Cardiac muscle cell (in vitro differentiated cells and primary cell): ENCODE results near the gene LARGE1. TPM values are rescaled to one million over a fixed set of nuclear protein-coding genes. Genes with fewer than 3 reads are reported as not detected.

Experiments used
- DNase-seq, 2 donors: peaks; one replicate each; pipeline versions ENCODE4 v3.0.0 to v3.0.0-alpha.2; 2010 to 2017; ENCODE audit warnings: low read depth in 1 of 2, low spot score in 1 of 2
- H3K27ac ChIP-seq: fragments of 200-600 bp; sonication (generic); 2 replicates; pipeline ENCODE4 v1.5.1; 2016
- H3K27me3 ChIP-seq: fragments of 200-600 bp; sonication (generic); 2 replicates; pipeline ENCODE4 v1.6.0; 2016; ENCODE audit warnings: control low read depth
- H3K36me3 ChIP-seq: fragments of 200-600 bp; sonication (generic); 2 replicates; pipeline ENCODE4 v1.5.1; 2016; ENCODE audit warnings: control low read depth
- H3K4me1 ChIP-seq: fragments of 200-600 bp; sonication (generic); 2 replicates; pipeline ENCODE4 v1.8.1; 2017; ENCODE audit warnings: low read depth, mild to moderate bottlenecking, mixed run types
- H3K4me3 ChIP-seq: fragments of 200-600 bp; sonication (generic); 2 replicates; pipeline ENCODE4 v1.5.1; 2016; ENCODE audit warnings: mild to moderate bottlenecking
- H3K9me3 ChIP-seq: fragments of 200-600 bp; sonication (generic); 2 replicates; pipeline ENCODE4 v1.5.1; 2017; ENCODE audit warnings: low read depth, mild to moderate bottlenecking, control low read depth
- CTCF ChIP-seq: IDR thresholded peaks from 2 replicates; pipeline ENCODE4 v1.5.1; 2012; ENCODE audit warnings: low read depth, mild to moderate bottlenecking, low read length
- polyA plus RNA-seq: library from polyadenylated mRNA; unstranded; fragments of >200 nt; fragmentation: Nextera tagmentation; extraction: Ambion mirVana; gene quantifications from 2 replicates; pipeline ENCODE4 v1.2.1, GENCODE V29; 2016
- total RNA-seq: library from RNA; depleted of rRNA; stranded (reverse); fragments of >200 nt; gene quantifications from 2 replicates; pipeline ENCODE4 v1.2.3, GENCODE V29; 2016

Gene LARGE1
- total and polyA plus RNA-seq, 2 experiments from 2014 or later: 18.4 to 34.3 TPM

- H3K36me3 ChIP-seq: no peaks in the 10 kb centered on the region
- no peaks in the 10 kb centered on the region for H3K27me3 ChIP-seq
- no peak for DNase-seq
- no peak overlapping the region for H3K4me3 ChIP-seq
- H3K27ac ChIP-seq: no peak overlapping the region
- no peaks in the 10 kb centered on the region for H3K9me3 ChIP-seq
- H3K4me1 ChIP-seq: peaks cover 44% of the 10 kb centered on the region
- TF ChIP-seq CTCF: no peak
These were observed 592.9 kb downstream of the LARGE1 start for GRCh38 chr22:33327348-33327860.

GRCh38 chr22:33326540-33327295 is 593.6 kb downstream of the LARGE1 start:
- TF ChIP-seq CTCF: no peak
- no peaks in the 10 kb centered on the region for H3K9me3 ChIP-seq
- H3K27ac ChIP-seq: no peak overlapping the region
- DNase-seq: peak in 1 of 2 donors; percentile 84
- peaks cover 44% of the 10 kb centered on the region for H3K4me1 ChIP-seq
- no peak overlapping the region for H3K4me3 ChIP-seq
- H3K36me3 ChIP-seq: no peaks in the 10 kb centered on the region
- no peaks in the 10 kb centered on the region for H3K27me3 ChIP-seq

- DNase-seq: peak in 1 of 2 donors; percentile 60
- Histone ChIP-seq H3K27me3 (no peaks in the 10 kb centered on the region), H3K4me3 (no peak overlapping the region), H3K36me3 (no peaks in the 10 kb centered on the region), H3K9me3 (no peaks in the 10 kb centered on the region), H3K4me1 (peaks cover 40% of the 10 kb centered on the region), H3K27ac (no peak overlapping the region)
- TF ChIP-seq CTCF: no peak
These were observed 594.9 kb downstream of the LARGE1 start for GRCh38 chr22:33325232-33326004.

GRCh38 chr22:33324228-33324627 is 596.0 kb downstream of the LARGE1 start:
- no peak for DNase-seq
- Histone ChIP-seq H3K27me3 (no peaks in the 10 kb centered on the region), H3K27ac (no peak overlapping the region)

GRCh38 chr22:33321466-33321865 is 598.8 kb downstream of the LARGE1 start:
- no peak for DNase-seq
- no peaks in the 10 kb centered on the region for H3K9me3 ChIP-seq
- peaks cover 17% of the 10 kb centered on the region for H3K4me1 ChIP-seq
- no peaks in the 10 kb centered on the region for H3K36me3 ChIP-seq
- no peaks in the 10 kb centered on the region for H3K27me3 ChIP-seq
- TF ChIP-seq CTCF: no peak
- no peak overlapping the region for H3K27ac ChIP-seq
- H3K4me3 ChIP-seq: no peak overlapping the region

More at GRCh38 chr22:33324228-33324627, 596.0 kb downstream of the LARGE1 start:
- no peak for TF ChIP-seq CTCF
- H3K4me3 ChIP-seq: no peak overlapping the region
- no peaks in the 10 kb centered on the region for H3K9me3 ChIP-seq
- H3K36me3 ChIP-seq: no peaks in the 10 kb centered on the region
- H3K4me1 ChIP-seq: peaks cover 28% of the 10 kb centered on the region
